GM04504 (cell line): Measurements from ENCODE around the gene OR4F6.
"Not testable (repeated sequence)": the region's sequence is repeated elsewhere in the genome, so short reads cannot be mapped to it uniquely, and the experiment has no call there.

Experiments
- DNase-seq: peaks from one replicate; pipeline ENCODE4 v3.0.0-alpha.2; 2012; ENCODE audit warnings: low read depth

The OR4F6 gene, protein sequence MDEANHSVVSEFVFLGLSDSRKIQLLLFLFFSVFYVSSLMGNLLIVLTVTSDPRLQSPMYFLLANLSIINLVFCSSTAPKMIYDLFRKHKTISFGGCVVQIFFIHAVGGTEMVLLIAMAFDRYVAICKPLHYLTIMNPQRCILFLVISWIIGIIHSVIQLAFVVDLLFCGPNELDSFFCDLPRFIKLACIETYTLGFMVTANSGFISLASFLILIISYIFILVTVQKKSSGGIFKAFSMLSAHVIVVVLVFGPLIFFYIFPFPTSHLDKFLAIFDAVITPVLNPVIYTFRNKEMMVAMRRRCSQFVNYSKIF

DNA sequence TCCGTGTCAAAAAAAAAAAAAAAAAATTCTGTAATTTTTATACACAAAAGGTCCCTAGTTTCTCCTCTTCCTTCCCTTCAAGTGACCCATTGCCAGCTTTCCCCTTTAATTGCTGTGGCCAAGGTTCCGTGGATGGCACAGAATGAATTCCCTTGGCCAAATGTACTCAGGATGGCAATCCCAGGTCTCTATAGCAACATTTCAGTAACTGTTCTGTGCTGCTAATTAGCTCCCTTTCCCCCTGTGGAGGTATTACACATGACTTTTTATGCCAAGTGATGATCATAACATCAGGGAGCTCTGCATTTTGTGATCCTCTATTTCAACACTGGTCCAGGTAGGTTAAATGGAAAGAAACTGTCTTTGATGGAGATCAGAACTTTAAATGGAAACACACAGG lies at the start of gene OR4F6:
Gene OR4F6 (plus strand): TSS at position 301 of the 400 bp plus-strand sequence. CDS start 2,211 bp downstream, outside the sequence.
- no peak for DNase-seq

DNA sequence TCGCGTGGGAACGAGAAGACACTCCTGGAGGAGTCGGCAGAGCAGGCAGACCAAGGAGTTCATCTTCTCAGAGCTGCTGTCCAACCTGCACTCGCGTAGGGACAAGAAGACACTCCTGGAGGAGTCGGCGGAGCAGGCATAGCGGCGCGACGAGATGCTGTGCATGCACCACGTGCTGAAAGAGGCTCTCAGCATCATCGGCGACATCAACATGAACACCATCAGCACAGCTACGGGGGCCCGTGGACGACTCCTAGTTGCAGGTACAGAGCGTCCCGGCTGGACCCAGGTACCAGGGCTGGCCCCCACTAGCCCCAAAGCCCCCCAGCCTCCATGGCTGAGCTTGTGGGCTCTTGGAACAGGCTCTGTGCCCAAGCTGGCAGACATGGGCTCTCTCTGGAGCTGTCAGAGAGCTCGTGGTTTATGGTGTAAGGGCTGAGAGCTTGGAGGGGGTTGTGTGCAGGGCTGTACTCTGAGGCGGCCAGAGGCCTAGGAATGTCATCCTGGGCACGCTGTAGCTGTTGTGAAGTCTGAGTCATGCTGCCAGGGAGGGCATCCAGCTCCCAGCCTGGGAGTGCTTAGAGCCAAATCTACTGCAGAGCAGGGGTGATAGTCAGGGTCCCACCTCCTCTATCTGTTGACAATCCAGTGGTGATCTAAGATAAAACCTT lies 38.5 kb upstream of the OR4F6 start:
- DNase-seq: not testable (repeated sequence)

DNA sequence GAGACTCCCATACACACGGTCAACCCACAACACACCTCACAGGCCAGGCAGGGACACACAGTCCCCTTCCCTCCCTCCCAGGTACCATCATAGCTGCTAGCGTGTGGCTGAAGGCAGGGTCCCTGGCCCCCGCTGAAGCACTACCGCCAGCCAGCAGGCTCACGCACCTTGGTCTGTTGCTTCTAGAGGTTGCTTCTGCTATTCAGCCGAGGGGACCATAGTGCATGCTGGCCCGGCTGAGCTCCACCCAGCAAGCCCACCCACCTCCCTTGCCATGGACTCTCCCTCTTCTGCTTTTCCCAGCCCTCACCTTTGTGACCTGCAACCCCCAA lies 38.0 kb upstream of the OR4F6 start:
- not testable (repeated sequence) for DNase-seq

DNA sequence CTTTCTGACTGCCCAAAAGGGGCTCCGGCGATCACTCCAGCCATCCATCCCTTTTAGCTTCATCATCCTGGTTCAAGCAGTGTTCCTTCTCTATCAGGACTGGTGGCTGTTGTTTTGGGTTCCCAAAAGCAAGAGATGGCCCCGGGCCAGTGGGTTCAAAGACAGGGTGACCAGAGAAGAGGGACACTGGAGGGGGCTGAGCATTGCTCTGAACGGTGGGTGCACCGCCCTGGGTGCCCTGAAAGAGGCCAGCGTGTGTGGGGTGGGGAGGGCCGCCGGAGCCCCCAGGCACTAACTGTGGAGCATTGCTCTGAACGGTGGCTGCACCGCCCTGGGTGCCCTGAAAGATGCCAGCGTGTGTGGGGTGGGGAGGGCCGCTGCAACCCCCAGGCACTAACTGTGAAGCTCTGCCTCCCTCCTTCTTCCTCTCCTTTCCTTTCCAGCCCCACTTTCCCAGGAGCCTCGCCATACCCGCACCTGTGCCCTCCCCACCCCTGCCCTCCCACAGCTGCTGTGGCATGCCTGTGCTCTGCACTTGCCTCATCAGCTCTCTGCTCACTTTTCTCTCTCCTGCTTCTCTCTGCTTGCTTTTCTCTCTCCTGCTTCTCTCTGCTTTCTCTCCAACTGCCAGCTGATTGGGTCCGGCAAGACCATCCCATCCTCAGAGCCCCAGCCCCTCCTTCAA lies 37.4 kb upstream of the OR4F6 start:
- DNase-seq: no peak

DNA sequence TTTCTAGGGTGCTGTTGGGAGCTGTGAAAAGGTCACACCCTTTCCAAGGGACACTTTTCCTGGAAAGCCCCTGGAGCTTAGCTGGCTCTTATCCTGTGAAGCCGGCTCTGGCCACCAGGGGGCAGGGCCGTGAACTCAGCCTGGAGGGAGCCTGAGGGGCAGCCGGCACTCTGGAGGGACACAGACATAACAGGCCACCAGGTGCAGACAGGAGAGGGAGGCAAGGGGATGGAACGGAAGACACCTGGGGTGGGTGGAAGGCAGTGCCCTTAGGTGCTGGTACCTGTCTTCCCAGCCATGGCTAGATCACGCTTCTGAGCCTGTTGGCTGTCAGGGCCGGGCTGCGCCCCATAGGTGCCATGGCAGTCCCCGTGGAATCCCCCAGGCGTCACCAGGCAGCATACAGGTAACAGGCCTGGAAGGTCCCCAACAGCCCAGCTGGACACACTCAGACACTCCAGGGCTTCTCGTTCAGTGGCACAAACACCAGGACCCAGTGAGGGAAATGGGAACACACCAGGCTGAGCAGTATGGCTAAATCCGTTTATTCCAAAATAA lies 36.1 kb upstream of the OR4F6 start:
- not testable (repeated sequence) for DNase-seq

DNA sequence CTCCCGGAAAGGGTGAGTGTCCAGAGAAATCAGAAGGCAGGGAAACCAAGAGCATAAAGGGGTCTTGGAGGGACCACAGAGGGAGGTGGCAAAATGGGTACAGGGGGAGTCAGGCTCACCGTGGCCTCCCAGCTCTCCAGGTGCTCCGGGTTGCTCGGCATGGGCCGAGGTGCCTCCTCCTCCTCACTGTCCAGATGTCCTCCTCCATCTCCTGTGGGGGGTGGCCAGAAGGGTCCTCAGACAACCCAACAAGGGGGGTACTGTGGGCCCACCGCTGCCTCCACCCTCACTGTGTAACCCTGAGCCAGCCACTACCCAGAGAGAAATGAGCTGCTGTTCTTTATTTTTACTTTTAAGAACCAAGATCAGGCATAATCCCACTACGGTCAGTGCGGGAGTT lies 30.4 kb upstream of the OR4F6 start:
- no peak for DNase-seq

DNA sequence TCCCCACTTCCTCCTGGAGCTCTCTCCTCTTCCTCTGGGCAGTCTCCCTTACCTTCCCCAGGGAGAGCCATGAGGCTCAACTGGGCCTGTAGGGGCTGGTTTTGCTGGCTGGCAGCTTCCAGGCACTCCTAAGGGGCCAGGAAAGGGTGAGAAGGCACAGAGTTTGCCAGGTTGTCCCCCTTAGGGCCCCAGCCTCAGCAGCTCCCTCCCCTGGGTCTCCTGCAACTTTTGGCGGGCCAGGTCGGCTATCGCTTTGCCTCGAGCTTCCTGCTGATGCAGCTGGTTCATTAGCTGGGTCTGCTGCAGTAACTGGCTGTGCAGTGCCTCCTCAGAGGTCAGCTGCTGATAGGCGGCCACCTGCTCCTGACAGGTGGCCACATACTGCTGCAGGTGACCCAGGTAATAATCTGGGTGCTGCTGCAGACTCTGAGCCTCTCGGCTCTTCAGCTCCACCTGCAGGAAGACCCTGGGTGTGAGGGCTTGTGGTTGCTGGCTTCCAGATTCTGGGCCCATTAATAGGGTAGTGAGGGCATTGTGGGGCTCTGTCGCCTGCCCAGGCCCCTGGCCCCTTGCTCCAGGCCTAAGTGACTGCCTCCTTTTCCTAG lies 29.7 kb upstream of the OR4F6 start:
- DNase-seq: no peak

DNA sequence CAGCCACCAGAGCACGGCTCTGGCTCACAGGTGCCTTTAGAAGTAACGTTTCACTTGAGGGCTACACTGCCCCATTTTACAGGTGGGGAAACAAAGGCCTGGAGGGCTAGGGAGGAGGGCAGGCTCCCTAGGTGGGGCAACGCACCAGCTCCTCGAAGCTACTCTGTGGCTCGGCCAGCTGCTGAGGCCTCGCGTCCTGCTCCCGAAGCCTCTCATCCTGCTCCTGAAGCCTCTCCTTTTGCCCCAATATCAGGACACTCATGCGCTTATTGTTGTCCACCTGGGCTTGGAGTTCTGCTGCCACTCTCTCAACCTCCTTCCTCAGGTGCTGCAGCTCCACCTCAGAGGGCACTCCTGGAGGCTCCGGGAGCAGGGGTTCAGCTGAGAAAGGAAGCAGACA lies 28.2 kb upstream of the OR4F6 start:
- no peak for DNase-seq

DNA sequence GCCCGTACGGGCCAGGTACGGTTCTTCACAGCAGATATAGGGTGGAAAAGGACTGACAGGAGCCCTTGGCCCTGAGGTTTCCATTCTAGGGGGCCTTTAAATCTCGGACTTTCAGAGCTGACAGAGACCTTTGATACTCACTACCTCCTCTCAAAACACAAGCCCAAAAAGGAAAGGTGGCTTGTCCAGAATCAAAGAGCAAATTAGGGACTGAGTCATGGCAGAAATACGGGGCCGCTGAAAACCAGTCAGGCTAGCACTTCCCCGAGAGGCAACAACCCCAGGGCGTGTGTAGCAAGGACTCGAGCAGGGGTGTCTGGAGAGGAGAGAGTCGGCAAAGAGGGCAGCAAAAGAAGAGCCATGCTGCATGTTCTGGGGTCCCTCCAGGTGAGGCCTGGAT lies 24.7 kb upstream of the OR4F6 start:
- DNase-seq: not testable (repeated sequence)

DNA sequence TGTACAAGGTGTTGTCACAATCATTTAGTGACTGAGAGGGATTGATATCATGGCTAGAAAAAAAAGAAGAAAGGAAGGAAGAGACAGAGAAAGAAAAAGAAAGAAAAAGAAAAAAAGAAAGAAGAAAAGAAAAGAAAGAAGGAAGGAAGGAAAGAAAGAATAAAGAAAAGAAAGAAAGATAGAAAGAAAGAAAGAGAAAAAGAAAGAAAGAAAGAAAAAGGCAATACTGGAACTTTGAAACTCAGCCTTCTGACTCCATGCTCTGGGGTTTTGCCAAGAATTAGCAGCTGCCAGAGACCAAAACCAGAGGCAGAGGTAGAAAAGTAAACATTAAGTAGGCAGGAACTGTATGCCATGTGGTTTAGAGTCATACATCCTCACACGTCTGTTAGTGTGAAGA lies 23.1 kb upstream of the OR4F6 start:
- not testable (repeated sequence) for DNase-seq

DNA sequence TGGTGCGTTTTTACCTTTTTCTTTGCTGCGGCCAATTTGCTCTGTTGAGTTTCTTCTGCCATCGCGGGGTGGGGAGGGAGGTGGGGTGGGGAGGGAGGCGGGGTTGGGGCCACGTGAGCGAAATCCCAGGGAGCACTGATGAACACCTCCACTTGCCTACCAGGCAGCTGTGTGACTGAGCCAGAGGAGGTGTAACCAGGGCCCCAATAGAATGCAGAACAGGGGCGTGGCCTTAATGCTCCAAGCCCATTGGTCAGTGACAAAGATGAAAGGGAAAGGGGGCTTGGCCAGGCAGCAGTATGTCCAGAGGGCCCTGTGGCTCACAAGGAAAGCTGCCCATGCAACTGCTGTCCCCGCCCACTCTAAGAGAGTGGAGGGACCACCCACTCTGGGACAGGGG lies 21.4 kb upstream of the OR4F6 start:
- DNase-seq: no peak

DNA sequence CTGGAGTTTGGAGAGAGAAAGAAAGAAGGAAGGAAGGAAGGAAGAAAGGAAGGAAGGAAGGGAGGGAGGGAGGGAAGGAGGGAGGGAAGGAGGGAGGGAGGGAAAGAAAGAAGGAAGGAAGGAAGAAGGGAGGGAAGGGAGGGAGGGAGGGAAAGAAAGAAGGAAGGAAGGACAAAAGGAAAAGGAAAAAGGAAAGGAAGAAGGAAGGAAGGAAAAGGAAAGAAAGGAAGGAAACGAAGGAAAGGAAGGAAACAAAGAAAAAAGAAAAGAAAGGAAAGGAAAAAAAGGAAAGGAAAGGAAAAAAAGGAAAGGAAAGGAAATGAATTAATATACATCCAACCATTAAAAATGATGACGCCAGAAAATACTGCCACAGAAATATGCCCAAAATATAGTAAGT lies 18.7 kb upstream of the OR4F6 start:
- no peak for DNase-seq

DNA sequence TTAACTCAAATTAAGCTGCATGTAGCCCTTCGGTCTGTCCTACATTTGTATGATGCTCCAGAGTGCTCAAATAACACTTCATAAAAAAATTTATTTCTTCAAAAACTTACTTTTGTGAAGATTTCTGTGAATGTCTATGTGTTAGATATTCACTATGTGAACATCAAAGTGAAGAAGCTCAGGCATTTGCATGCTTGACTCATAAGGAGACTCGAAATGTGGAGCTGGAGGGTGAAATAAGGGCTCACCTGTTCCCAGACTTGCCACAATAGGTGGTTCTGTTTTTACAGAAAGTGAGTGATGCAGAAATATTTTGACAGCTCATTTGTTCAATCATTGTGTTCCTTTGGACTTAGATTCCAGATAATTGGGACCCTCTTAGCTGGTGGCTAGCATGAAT lies 16.9 kb upstream of the OR4F6 start:
- not testable (repeated sequence) for DNase-seq

DNA sequence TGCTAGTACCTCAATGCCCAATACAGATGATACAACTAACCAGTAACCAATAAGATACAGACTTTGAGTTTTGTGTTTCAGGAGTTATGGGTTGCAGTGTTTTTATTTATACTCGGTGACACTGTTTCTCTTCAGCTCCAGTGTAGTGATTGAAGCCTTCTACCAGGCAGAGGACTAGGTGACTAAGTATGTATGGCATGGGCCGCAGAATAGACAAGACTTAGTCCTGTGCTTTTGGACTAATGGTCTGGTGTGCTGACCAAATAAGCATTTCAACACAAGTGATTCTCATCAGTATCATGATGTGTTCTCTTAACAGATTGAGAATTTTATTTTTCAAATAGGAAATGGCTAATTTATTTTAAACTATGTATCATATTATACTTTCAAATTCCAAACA lies 15.3 kb upstream of the OR4F6 start:
- not testable (repeated sequence) for DNase-seq

DNA sequence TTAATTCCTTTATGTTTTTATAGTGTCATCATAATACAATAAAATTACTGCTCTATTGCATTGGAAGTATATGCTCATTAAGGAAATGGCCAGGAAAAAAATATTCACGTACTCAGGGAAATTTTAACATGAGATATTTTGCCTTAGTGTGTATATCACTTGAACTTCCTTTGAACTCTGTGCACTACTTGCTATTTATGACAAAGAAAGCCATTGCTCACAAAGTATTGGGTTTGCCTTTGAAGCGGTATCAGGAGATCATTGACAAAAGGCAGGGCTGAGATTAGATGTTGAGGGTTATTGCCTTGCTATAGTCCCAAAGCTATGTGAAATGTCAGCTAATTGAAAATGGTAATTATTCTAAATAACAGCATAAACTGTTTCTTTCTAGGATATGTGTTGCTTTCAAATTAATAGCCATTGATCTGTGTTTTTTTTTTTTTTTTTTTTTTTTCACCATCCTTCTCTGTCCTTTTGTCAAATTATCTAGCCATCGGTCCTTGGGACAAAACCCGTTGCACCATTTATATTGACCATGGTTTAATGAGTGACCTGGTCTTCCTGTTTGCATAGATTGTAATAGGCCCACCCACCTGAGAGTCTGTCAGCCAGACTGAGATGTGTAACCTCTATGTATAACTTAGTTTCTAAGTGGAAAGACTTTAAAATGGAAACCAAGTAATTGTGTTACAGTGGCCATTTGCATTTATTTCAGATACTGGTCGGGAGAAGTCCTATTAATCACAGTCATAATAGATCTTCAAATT lies 14.6 kb upstream of the OR4F6 start:
- DNase-seq: not testable (repeated sequence)

DNA sequence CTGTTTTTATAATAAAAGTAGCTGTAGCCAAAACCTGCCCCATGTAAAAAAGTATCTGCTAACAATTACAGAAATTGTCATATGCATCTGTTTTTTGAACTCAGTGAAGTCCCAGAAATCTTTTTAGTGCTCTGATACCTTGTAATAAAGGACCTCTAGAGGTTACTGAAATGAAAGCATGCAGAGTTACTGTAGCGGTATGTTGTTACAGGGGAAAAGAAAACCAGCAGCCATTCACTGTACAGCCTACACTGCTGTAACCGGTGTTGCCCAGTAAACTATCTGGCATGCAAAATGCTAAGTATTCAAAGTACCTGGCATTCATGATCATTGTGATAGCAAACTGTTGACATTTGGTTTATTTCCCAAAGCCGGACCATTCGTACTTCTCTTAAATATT lies 12.6 kb upstream of the OR4F6 start:
- DNase-seq: not testable (repeated sequence)

DNA sequence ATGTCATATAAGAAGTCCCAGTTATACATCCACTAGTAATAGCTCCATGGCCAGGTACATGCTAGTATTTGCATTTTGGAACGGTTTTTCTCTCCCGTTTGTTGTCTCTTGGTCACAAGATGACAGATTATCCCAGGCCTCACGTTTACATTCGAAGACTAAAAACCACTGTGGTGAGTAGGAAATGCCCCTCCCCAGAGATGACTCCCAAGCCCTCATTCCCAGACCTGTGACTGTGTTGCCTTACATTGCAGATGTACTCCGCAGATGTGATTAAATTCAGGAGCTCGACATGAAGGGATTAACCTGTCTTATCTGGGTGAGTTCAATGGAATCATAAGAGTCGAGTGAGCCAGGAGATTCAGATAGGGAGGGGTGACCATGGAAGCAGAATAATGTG lies 9.3 kb upstream of the OR4F6 start:
- not testable (repeated sequence) for DNase-seq

DNA sequence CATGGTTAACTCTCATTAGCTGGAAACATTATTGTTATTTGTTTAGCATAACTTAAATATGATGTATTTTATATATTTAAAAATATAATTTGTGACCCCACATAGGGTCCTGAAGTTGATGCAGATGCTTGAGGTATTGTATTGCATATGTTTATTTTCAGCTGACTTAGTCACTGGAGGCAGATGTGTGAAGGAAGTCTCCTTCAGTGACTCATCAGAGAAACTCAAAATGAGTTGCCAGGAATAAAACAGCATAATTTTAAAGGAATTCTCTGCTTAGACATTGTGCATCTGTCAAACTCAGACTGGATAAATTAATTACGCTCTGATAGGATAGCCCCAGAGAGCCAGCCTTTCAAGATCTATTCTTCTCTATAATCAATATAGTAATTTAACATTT lies 7.9 kb upstream of the OR4F6 start:
- DNase-seq: peak; percentile 40

DNA sequence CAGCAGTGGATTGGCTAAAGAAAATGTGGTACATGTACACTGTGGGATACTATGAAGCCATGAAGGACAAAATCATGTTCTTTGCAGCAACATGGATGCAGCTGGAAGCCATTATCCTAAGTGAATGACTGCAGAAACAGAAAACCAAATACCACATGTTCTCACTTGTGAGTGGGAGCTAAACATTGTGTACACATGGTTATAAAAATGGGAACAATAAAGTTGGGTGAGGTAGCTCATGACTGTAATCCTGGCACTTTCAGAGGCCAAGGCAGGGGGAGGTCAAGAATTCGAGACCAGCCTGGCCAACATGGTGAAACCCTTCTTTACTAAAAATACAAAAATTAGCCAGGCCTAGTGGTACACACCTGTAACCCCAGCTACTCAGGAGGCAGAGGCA lies 3.6 kb upstream of the OR4F6 start:
- no peak for DNase-seq

DNA sequence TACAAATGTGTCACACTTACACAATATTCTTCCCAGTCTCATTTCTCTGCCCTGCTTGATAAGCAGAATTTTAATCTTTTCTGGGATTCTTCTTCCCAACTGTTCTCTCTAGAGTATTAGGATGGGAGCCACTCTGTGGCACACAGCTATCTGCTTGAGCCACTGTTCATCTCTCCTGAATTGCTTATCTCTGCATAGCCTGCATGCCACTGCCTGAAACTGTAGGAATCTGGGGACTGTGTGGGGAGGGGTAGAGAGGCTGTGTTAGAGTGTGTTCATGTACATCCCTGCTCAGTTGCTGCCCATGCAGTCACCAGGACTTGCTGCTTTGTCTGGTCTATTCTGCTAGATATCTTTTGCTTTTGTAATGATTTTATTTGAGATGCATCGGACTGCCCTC lies 2.3 kb upstream of the OR4F6 start:
- no peak for DNase-seq

DNA sequence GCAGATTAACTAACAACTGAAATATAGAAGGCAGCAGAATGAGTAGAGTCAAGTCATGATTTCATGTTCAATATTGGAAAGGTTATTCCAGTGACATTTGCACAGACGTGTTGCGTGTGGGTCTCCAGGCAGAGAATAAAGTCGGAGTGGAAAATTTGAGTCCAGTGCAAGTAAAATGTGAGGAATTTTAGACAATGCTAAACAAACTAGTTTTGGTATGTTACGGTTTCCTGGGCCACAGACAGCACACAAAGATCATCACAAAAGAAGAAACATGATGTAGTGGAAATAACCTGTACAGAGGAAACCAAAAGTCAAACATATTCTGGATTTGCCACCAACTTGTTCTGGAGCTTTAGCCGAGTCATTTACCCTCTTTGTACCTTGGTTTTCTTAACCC lies 367 bp downstream of the OR4F6 start:
- DNase-seq: no peak

DNA sequence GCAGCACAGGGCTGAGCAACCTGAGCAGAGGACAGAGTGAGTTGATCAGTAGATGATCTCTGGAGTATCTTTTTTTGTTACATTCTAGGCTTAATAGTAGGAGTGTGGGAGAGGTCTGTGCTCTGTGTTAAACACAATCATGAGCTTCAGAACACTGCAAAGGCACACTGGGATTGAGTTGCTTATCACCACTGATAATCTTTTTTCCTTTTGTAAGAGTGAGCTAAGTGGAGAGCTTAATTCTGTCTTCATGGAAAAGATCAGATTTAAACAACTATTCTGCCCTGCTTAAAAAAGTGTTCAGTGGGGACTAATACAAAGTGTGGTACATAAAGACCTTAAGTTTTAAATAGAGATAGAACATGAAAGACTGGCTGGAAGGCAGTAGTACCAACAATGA lies 1.1 kb downstream of the OR4F6 start:
- no peak for DNase-seq
